Stimulated activated CD4-positive, alpha-beta T cell treated with anti-CD3 and anti-CD28 coated beads, Interleukin-15, amount 100 ng/mL, for 24 hours (primary cell): ENCODE results near the gene COL23A1.

Experiments used
- DNase-seq: peaks from one replicate; pipeline ENCODE4 v3.0.0-alpha.2; 2020

The COL23A1 gene

DNA sequence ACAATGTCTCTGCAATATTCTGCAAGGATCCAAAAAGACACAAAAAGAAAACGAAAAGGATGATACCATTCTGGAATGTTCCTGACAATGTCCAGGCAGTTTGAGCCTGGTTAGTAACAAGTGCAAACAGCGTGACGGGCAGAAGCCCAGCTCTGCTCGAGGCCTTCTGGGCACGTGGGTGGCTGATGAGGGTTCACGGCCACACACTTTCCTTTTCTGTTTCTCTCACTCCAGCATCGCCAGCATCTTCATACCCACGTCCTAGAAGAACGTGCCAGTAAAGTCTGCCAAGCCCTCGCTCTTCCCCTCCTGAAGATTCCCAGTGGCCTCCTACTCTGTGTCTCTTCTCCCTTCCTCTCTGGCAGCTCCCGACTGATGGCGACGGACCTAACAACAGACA, 36.7 kb downstream of the COL23A1 start:
- DNase-seq, result no peak

GRCh38 chr5:178551468-178551867, 38.7 kb downstream of the COL23A1 start:
- no peak for DNase-seq

- DNase-seq, result no peak
Observed at GRCh38 chr5:178551059-178551458, 39.1 kb downstream of the COL23A1 start.

GRCh38 chr5:178548746-178549145, 41.4 kb downstream of the COL23A1 start:
- DNase-seq, result no peak

GRCh38 chr5:178547753-178548415, 42.3 kb downstream of the COL23A1 start:
- no peak for DNase-seq

DNA sequence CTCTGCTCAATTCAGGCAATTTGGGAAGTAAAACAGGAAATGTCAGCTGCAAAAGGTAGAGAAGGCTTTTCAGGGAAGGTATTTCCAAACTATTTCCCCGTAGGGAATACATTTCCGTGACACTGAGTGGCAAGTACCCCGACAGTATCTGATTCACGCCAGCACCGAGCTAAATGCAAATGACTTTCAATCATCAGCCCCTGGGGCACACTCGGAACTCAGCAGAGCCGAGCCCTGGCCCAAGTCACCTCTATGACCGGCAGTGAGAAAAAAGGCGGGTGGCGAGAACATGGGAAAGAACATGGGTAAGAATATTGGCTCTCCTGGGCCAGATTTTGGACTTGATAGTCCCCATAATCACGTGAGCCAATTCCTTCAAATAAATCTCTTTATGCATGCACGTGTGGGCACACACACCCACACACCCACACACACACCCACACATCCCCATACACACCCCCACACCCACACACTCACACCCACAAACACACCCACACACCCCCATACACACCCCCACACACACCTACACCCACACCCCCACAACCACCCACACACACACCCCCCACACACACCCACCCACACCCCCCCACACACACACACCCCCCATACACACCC, 43.0 kb downstream of the COL23A1 start:
- DNase-seq, result no peak

GRCh38 chr5:178546675-178547033, 43.5 kb downstream of the COL23A1 start:
- no peak for DNase-seq

DNA sequence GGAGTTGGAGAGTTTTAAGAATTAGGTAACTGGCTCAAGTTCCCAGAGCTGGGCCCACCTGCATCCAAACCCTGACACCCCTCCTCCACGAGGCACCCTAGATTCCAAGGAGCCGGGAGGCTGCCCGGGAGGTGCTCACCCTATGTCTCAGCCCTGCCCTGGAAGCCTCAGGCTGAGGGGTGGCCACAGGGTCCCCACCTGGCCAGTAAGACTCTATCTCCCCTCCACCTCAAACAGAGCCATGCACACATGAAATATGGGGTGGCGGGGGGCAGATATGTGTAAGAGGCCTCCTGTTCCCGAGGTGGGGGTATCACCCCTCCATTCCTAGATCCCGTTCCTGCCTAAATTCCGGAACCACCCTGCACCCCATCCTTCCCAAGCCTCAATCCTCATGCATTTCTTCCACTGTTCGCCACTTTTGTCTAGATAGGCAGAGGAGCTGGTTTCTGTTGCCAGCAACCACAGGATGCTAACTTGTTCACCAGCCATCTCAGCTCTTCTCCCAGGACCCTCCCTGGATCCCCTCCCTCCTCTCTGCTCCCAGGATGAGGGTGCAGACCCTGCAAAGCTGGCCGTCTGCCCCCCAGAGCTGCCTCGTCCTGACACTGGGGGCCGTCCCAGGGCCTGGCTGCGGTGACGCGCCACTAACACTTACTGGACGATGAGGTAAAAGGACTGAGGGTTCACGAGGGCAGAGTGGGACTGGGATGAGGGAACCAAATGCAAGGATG, 44.1 kb downstream of the COL23A1 start:
- no peak for DNase-seq

DNA sequence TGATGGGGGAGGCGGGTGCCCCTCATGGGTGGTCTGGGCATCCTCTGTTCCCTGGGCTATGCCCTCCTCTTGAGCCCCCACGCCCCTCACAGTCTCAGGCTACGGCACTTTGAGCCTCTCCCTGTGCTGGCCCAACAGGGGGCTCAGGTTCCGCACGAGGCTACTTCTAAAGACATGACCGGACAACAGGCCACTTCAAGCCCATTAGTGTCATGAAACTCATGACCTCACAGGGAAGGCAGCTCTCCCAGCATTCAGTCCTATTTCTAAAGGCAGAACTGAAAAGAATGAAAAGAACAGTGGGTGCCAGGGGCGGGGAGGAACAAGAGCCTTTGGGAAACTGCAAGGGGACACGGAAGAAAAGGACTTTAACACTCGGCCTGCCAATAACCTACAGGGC, 45.0 kb downstream of the COL23A1 start:
- DNase-seq, result no peak

DNA sequence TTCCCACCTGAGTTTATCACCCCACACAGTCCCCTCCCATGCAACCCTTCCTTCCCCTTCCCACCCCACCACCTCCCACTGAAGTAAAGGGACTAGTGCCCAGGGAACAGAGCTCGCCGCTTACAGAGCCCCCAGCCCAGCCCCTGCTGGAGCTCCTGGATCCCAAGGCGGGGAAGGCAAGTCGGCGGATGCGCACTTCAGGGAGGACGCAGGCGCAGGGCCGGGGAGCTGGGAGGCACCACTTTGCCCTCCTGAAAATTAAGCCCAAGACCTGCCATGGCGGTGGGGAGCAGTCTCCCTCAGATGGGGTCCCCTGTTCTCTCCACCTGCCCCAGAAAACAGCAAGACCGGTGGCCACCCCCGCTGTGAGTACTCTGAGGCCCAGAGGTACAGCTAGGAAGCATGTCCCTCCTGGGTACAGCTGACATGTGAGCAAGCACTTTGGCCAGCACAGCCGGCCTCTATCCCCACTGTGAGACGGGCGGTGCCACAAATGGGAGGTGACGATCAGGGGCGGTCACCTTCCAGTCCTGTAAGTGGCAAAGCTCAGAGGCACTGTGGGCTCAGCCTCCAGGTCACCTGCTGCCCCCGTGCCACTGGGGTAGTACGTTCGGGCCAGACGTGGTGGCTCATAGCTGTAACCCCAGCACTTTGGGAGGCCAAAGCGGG, 45.9 kb downstream of the COL23A1 start:
- no peak for DNase-seq

DNA sequence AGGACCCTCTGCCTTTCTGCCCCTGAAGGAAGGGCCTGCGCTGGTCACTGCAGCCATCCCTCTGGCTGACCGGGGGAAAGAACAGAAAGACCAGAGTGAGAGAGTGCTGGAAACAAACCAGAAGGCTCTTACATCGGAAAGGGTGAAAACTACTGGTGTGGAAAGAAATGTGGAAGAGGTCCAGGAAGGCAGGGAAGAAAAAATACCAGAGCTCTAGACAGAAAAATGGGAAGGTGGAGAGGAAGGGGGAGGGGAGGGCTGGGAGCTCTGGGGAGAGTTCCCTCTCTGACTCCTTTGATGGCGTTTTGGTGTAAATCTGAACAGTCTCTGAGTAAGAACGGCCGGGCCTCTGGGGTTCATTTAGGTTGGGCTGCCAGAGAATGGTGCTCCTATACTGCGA, 47.7 kb downstream of the COL23A1 start:
- no peak for DNase-seq

DNA sequence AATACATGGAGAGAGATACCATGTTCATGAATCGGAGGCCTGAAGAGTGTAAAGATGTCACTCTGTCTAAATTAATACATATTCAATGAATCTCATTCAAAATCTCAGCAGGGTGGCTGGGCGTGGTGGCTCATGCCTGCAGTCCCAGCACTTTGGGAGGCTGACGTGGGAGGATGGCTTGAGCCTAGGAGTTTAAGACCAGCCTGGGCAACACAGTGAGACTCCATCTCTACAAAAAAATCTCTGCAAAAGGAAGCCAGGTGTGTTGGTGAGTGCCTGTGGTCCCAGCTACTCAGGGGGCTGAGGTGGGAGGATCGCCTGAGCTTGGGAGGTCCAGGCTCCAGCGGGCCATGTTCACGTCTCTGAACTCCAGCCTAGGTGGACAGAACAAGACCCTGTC, 49.7 kb downstream of the COL23A1 start:
- no peak for DNase-seq

DNA sequence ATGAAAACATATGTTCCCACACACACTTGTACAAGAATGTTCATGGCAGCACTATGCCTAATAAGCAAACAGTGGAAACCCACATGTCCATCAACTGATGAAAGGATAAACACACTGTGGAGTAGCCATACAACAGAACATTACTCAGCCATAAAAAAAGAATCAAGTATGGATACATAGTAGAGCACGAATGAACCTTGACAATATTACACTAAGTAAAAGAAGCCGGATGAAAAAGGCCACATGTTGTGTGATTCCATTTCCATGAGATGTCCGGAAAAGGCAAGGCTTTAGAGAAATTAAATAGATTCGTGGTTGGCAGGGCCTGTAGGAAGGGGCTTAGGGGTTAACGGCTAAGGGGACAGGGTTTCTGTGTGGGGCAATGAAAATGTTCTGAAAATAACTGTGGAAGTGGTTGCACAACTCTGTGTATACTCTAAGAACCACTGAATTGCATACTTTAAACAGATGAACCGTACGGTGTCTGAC, 51.4 kb downstream of the COL23A1 start:
- no peak for DNase-seq

DNA sequence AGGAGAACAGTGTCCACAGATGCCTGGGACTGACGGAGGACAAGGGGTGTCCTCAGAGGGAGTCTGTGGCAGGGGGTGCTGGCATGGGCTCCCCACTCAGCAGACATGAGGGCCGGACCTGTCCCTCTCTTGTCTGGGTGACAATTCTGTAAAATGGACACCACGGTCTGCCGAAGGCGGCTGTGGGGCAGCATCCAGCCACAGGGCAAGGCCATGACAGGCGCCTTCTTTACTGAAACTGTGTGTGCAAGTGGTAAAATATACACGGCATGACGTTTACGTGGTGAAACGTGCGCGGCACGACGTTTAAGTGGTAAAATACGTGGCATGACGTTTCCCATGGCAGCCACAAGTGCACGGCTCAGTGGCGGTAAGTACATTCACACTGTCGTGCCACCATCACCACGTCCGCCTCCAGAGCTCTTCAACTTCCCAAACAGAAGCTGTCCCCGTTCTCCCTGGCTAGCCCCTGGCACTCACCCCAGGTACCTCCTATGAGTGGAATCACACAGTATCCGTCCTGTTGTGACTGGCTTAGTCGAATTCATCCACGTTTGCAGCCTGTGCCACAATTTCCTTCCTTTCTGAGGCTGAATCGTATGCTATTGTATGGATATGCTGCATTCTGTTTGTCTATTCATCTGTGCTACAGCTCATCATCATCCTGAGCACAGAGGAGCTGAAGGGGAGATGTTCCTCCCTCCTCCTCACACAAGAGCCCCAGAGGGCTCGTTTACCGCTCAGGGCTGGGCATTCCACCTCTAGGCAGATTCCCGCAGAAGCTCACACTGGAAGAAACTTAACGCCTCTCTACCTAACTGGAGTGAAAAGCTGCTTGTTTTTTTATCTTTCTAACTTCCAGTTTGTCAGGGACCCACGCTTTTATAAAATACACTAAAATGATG, 52.5 kb downstream of the COL23A1 start:
- no peak for DNase-seq

DNA sequence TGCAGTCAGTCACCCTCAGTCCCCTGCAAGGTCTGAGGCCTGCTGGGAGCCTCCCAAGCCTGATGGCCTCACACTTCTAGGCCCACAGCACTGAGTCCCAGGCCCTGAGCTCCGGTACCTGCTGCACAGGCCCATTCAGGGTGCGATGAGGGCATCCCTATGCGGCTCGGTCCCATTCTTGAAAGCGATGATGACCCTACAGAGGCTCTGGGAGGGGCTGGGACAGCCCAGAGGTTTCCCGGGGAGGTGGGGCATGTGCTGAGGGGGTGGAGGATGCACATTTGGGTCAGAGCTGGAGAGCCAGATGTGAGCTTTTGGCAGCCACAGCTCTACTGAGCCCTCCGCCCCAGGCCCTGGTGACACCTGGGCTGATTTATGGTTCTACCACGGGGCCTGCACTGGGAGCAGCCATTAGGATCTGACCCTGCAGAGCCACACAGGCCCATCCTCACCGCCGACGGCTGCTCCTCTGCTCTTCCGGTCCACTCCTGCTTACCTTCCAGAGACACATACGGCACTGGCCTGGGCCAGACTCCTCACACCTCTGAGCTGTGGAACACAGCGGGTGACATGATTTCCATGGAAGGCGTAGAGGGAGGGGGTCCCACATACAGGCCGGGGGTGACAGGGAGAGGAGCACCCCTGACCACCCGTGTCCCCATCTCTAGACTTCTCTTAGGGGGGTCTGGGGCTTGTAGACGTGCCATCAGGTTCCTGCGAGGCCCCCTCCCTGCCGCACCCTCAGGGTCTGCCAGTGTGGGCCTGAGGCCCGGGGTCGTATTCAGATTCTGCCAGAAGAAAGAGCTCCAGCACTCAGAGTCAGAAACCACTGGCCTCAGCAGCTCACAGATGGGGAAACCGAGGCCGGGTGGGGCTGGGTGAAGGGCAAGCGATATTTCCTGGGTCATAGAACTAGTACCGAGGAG, 53.4 kb downstream of the COL23A1 start:
- no peak for DNase-seq

DNA sequence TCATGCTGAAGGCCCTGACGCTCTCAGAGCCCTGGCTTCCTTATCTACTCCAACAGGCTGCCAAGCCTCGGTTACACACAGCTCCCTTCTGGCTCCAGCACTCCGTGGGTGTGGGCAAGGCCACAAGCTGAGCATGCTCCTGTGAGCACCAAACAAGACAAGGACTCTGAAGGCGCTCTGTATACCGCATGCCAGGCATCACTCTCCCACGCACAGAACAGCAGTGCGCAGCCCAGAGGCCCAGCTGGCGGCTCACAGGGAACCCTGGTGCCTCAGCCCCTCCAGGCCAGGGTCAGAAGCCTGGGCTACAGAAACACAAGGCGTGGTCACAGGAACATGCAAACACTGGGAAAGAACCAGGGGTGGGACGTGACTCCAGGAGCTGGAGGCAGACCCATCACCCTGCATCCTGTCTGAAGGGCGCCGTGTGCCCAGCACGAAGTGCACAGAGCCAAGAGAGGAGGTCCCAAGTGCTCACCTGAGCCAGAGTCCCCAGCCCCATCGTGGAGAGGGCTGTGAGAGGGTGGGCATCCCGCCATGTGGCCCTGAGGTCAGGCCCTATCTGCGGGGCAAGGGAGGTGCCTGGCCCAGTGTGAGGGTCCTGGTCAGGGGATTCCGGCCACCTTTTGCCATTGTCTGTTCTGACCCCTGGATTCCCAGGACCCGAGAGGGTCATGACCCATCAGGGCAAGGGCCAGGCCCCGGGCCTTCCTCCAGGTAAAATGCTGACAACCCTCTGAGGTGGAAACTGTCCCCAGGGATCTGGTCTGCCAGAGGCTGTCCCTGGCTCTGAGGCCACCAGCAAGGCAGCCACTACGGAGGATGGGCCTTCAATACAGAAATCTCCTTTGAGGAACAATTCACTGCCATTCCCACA, 54.7 kb downstream of the COL23A1 start:
- no peak for DNase-seq

- DNase-seq, result no peak
Observed at GRCh38 chr5:178533136-178533535, 57.1 kb downstream of the COL23A1 start.

DNA sequence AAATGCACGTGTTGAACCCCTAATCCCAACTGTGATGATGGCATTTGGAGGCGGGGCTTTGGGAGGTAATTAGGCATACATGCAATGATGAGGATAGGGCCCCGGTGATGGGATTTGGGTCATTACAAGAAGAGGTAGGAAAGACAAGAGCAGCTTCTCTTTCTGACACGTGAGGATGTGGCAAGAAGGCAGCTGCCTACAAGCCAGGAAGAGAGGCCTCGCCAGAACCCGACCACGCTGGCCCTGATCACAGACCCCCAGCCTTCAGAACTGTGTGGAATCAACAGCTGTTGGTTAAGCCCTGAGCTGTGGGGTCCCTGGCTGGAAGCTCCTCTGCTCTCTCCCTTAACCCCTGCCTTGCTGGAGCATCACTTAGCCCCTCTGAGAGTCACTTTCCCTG, 57.5 kb downstream of the COL23A1 start:
- DNase-seq, result no peak

GRCh38 chr5:178532236-178532635, 58.0 kb downstream of the COL23A1 start:
- no peak for DNase-seq

- no peak for DNase-seq
Observed at GRCh38 chr5:178531786-178532185, 58.4 kb downstream of the COL23A1 start.
